Prostate gland (tissue), 2 donors: Measurements from ENCODE around the gene WDSUB1. TPM values are rescaled to one million over a fixed set of nuclear protein-coding genes. Genes with fewer than 3 reads are reported as not detected.

Experiments
- DNase-seq: peaks from one replicate; pipeline ENCODE4 v3.0.0-alpha.2; 2019; ENCODE audit warnings: low spot score
- H3K27ac ChIP-seq, 2 donors: fragments of 200-600 bp; sonication (generic); 2 replicates each; pipeline ENCODE4 v1.5.1; 2017 to 2019
- H3K27me3 ChIP-seq: fragments of 200-600 bp; sonication (generic); replicated peaks from 2 replicates; pipeline ENCODE4 v1.5.1; 2019; ENCODE audit not compliant: insufficient read depth
- H3K36me3 ChIP-seq, 2 donors: fragments of 200-600 bp; sonication (generic); 1 replicate in 1 of 2; 2 replicates in 1 of 2; pipeline versions ENCODE4 v1.5.1 to v1.8.1; 2017 to 2019
- H3K4me1 ChIP-seq: fragments of 200-600 bp; sonication (generic); replicated peaks from 2 replicates; pipeline ENCODE4 v1.5.1; 2019
- H3K4me3 ChIP-seq, 2 donors: fragments of 200-600 bp; sonication (generic); 2 replicates each; pipeline ENCODE4 v1.5.1; 2017 to 2019
- H3K9me3 ChIP-seq: fragments of 200-600 bp; sonication (generic); 2 replicates; pipeline ENCODE4 v1.5.1; 2017
- POLR2A ChIP-seq: fragments of 450-650 bp; IDR thresholded peaks from one replicate; pipeline ENCODE4 v1.6.1; 2016; ENCODE audit warnings: antibody characterized with exemption, mild to moderate bottlenecking
- POLR2AphosphoS5 ChIP-seq: sonication (generic); formaldehyde crosslinking; IDR thresholded peaks from one replicate; pipeline ENCODE4 v1.6.1; 2017; ENCODE audit warnings: antibody characterized with exemption
- WGBS: methylation state at CpG from one replicate; pipeline ENCODE4 v1.1.5; 2018; 5-methylcytosine and 5-hydroxymethylcytosine counted together
- intact Hi-C: fragments of 100-400 bp; cut with DNase I; formaldehyde crosslinking; loops from one replicate; pipeline ENCODE4 v1.14.2; 2022
- total RNA-seq, 2 donors: library from RNA; depleted of rRNA; stranded (reverse); fragments of >200 nt; gene quantifications; one replicate each; pipeline ENCODE4 v1.1.0, GENCODE V29; 2016
- TF ChIP-seq, protein P1 (sequence below), 4 experiments: fragments of 200-600 bp in 2 of 4; fragments of 450-650 bp in 2 of 4; sonication (generic) in 2 of 4; IDR thresholded peaks; 1 replicate in 3 of 4; 2 replicates in 1 of 4; pipeline ENCODE4 v1.5.1; 2016 to 2019; ENCODE audit warnings: antibody characterized with exemption in 4 of 4, mild to moderate bottlenecking in 2 of 4, moderate library complexity in 2 of 4

WDSUB1 gene
- total RNA-seq, 2 donors from 2014 or later: 10.4 to 10.8 TPM

DNA sequence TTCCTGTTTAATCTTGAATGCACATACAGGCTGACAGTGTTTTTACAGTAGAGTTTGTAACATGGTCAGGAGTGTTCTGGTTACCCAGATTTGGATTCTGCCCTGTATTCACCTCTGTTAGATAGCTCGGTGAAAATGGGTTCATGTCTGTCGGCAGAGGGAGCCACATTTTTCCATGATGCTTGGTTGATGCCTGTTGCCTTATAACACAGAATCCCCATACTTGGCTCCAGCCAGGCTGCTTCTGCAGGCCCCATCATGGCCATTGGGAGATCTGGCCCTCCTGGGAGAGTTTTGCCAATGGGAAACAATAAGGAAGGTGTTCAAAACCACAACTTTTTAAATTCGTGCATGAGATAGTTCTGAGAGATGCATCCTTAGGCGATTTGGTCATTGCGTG lies 78.1 kb downstream of the WDSUB1 start:
- DNase-seq: no peak
- intact Hi-C loops: no loop called here
- Histone ChIP-seq H3K4me3 (no peak overlapping the region), H3K9me3 (no peaks in the 10 kb centered on the region), H3K27ac (no peak overlapping the region), H3K36me3 (no peaks in the 10 kb centered on the region), H3K27me3 (no peaks in the 10 kb centered on the region), H3K4me1 (no peaks in the 10 kb centered on the region)
- WGBS: 87% methylated on average over 5 of the region's 5 CpGs
- TF ChIP-seq, protein P1, sequence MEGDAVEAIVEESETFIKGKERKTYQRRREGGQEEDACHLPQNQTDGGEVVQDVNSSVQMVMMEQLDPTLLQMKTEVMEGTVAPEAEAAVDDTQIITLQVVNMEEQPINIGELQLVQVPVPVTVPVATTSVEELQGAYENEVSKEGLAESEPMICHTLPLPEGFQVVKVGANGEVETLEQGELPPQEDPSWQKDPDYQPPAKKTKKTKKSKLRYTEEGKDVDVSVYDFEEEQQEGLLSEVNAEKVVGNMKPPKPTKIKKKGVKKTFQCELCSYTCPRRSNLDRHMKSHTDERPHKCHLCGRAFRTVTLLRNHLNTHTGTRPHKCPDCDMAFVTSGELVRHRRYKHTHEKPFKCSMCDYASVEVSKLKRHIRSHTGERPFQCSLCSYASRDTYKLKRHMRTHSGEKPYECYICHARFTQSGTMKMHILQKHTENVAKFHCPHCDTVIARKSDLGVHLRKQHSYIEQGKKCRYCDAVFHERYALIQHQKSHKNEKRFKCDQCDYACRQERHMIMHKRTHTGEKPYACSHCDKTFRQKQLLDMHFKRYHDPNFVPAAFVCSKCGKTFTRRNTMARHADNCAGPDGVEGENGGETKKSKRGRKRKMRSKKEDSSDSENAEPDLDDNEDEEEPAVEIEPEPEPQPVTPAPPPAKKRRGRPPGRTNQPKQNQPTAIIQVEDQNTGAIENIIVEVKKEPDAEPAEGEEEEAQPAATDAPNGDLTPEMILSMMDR (IDR thresholded peaks at IDR 0.05): no peak
- TF ChIP-seq POLR2AphosphoS5: no peak
- no peak for TF ChIP-seq POLR2A

DNA sequence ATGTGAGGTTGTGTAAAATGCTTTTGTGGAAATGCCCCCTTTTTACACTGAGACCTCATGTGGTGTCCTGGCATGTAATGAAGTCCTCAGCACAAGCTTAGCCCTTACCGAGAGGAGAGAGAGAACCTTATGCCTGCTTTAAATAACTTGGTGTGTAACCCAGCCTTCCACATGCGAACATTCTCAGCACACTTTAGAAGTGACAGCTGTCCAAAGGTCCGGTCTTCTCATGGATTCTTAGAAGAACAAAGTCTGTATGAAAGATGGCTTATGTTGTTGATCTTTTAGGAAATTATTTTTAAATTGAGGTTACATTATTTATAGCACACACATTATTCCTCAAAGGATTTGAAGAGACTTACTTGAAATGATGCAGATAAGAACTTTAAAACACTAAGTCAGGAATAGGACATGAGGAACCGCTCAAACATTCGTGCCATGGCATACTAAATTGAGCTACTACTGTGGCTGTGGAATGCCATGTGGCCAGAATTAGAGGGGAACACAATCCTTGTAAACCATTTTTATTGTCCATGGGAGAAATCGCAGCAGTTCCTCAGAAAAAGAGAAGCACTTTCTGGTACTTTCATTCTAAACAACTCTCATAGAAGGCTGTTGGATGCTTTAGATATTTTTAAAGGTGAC lies 79.6 kb downstream of the WDSUB1 start:
- no peaks in the 10 kb centered on the region for H3K4me1 ChIP-seq
- no peak overlapping the region for H3K27ac ChIP-seq
- no peak for DNase-seq
- TF ChIP-seq, protein P1 (IDR thresholded peaks at IDR 0.05): no peak
- TF ChIP-seq POLR2AphosphoS5 (no peak), POLR2A (no peak)
- intact Hi-C loops: no loop called here
- H3K9me3 ChIP-seq: no peaks in the 10 kb centered on the region
- no peak overlapping the region for H3K4me3 ChIP-seq
- 75% methylated on average over 6 of the region's 6 CpGs for WGBS
- H3K36me3 ChIP-seq: no peaks in the 10 kb centered on the region
- H3K27me3 ChIP-seq: no peaks in the 10 kb centered on the region

DNA sequence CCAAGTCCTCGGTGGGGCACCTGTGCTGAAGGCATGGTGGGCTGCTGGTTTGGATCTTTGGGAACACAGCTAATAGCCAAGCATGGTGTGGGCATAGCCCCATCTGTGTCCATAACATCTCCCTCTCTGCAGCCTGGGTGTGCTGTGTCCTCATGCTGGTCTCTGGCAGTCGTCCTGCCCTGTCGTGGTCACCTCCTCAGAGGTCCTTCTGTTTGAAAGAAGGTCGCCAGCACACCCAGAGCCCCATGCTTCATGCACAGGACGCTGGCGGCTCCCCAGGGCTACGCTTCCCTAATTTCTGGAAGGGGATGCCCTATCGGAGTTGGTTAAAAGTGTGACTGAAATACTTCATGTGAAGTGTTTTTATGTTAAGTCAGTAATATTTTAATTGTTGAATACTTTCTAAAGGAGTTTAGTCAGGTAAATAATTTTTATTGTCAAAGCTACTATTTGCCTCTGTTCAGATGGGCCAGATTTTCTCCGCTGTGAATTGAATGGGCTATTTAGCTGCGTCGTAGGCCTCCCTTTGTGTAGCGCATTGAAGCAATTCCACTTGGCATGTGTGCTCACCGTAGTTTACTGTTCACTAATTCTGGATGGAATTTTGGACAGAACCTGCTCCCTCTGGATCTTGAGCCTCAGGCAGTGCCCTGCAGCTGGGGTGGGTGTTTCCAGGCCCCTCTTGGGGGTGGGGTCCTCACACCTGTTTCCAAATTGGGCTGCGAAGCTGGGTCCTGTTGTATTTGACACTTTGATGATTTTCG lies 81.9 kb downstream of the WDSUB1 start:
- H3K4me3 ChIP-seq: no peak overlapping the region
- DNase-seq: no peak
- 75% methylated on average over 15 of the region's 15 CpGs for WGBS

DNA sequence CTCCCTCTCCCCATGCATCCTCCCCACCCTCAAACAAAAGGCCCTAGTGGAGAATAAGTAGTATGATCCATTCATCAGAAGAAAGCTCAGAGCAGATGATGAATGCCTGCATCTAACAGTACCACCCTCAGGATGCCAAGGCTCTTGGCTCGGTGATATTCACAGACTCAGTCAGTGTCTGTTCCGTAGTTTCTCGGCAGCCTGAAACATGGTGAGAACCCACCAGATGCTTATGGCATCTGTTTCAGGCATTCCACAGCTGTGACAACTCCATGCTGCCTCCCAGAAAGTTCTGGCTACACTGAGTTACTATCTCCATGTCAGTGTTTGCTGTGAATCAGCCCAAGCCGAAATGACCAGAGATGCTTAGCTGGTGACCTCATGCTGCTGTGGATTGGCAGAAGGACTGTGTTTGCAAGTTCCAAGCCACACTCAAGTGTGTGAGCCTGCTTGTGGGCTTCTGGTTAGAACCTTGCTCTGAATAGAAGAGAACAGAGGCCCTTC lies 83.9 kb downstream of the WDSUB1 start:
- Histone ChIP-seq H3K36me3 (no peaks in the 10 kb centered on the region), H3K27ac (peak overlapping the region in 1 of 2 donors; percentile 27), H3K4me1 (no peaks in the 10 kb centered on the region), H3K27me3 (no peaks in the 10 kb centered on the region), H3K9me3 (no peaks in the 10 kb centered on the region), H3K4me3 (no peak overlapping the region)
- intact Hi-C loops: loop anchor here (2.0 kb wide), 1 partner anchor 84 kb away; the partner anchor contains the start of gene WDSUB1
- TF ChIP-seq, protein P1 (IDR thresholded peaks at IDR 0.05): no peak
- TF ChIP-seq POLR2AphosphoS5: no peak
- TF ChIP-seq POLR2A: no peak
- WGBS: 73% methylated on average over 4 of the region's 4 CpGs
- no peak for DNase-seq

More for the DNA sequence above, 81.9 kb downstream of the WDSUB1 start:
- H3K4me1 ChIP-seq: no peaks in the 10 kb centered on the region
- no peak overlapping the region for H3K27ac ChIP-seq
- TF ChIP-seq, protein P1 (IDR thresholded peaks at IDR 0.05): no peak
- no peaks in the 10 kb centered on the region for H3K9me3 ChIP-seq
- no peaks in the 10 kb centered on the region for H3K36me3 ChIP-seq
- intact Hi-C loops: no loop called here
- no peaks in the 10 kb centered on the region for H3K27me3 ChIP-seq
